BLaER1 (cell line): ENCODE results near the gene ALDOB.

Experiments
- H3K27ac ChIP-seq: shearing (Covaris generic); formaldehyde crosslinking; 2 replicates; pipeline ENCODE4 v1.8.1; 2022
- H3K27me3 ChIP-seq: shearing (Covaris generic); formaldehyde crosslinking; 2 replicates; pipeline ENCODE4 v1.8.1; 2022
- H3K36me3 ChIP-seq: shearing (Covaris generic); formaldehyde crosslinking; 2 replicates; pipeline ENCODE4 v1.8.1; 2022
- H3K4me1 ChIP-seq: shearing (Covaris generic); formaldehyde crosslinking; 2 replicates; pipeline ENCODE4 v1.8.1; 2022
- H3K4me2 ChIP-seq: shearing (Covaris generic); formaldehyde crosslinking; 2 replicates; pipeline ENCODE4 v1.8.1; 2022
- H3K4me3 ChIP-seq: shearing (Covaris generic); formaldehyde crosslinking; 2 replicates; pipeline ENCODE4 v1.8.1; 2022
- H3K9ac ChIP-seq: shearing (Covaris generic); formaldehyde crosslinking; 2 replicates; pipeline ENCODE4 v1.8.1; 2022
- H3K9me3 ChIP-seq: shearing (Covaris generic); formaldehyde crosslinking; 2 replicates; pipeline ENCODE4 v1.8.1; 2022
- H4K20me1 ChIP-seq: shearing (Covaris generic); formaldehyde crosslinking; 2 replicates; pipeline ENCODE4 v1.8.1; 2022
- Cebpa-rat ChIP-seq: shearing (Covaris generic); IDR thresholded peaks from 2 replicates; pipeline ENCODE4 v1.8.1; 2022

The ALDOB gene

GRCh38 chr9:101432171-101432570 lies 3.4 kb downstream of the ALDOB start:
- Histone ChIP-seq H3K27ac (no peak overlapping the region), H3K27me3 (no peaks in the 10 kb centered on the region), H3K36me3 (no peaks in the 10 kb centered on the region), H3K9me3 (no peaks in the 10 kb centered on the region), H3K4me2 (no peak overlapping the region), H3K4me3 (no peak overlapping the region), H4K20me1 (no peaks in the 10 kb centered on the region), H3K4me1 (no peaks in the 10 kb centered on the region), H3K9ac (no peak overlapping the region)
- no peak for TF ChIP-seq Cebpa-rat

- no peak overlapping the region for H3K4me2 ChIP-seq
- no peaks in the 10 kb centered on the region for H3K27me3 ChIP-seq
- no peaks in the 10 kb centered on the region for H3K9me3 ChIP-seq
- H3K4me3 ChIP-seq = no peak overlapping the region
- H3K9ac ChIP-seq = no peak overlapping the region
- no peaks in the 10 kb centered on the region for H3K36me3 ChIP-seq
- H4K20me1 ChIP-seq = no peaks in the 10 kb centered on the region
- H3K4me1 ChIP-seq = no peaks in the 10 kb centered on the region
- H3K27ac ChIP-seq = no peak overlapping the region
- no peak for TF ChIP-seq Cebpa-rat
Measured at GRCh38 chr9:101429736-101430135, 5.8 kb downstream of the ALDOB start.

DNA sequence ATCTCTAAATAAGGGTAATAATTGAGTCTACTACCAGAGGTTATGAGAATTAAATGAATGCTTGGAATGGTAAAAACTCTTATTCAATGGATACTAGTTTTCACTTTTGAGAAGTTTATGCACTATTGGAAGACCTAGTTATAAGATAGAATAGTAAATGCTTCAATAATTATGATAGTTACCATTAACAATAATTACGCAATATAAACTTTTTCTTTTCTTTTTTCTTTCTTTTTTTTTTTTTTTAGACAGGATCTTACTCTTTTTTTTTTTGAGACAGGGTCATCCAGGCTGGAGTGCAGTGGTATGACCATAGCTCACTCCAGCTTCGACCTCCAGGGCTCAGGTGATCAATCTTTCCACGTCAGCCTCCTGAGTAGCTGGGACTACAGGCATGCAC lies 6.7 kb downstream of the ALDOB start:
- peak; percentile 53; the same call in 1 of the 2 replicates for TF ChIP-seq Cebpa-rat
- H3K27me3 ChIP-seq = no peaks in the 10 kb centered on the region
- no peak overlapping the region for H3K9ac ChIP-seq
- no peak overlapping the region for H3K4me3 ChIP-seq
- H4K20me1 ChIP-seq = no peaks in the 10 kb centered on the region
- no peaks in the 10 kb centered on the region for H3K36me3 ChIP-seq
- H3K9me3 ChIP-seq = no peaks in the 10 kb centered on the region
- H3K27ac ChIP-seq = no peak overlapping the region
- no peaks in the 10 kb centered on the region for H3K4me1 ChIP-seq
- H3K4me2 ChIP-seq = no peak overlapping the region

- Histone ChIP-seq H3K9ac (no peak overlapping the region), H3K9me3 (no peaks in the 10 kb centered on the region), H4K20me1 (no peaks in the 10 kb centered on the region), H3K4me2 (no peak overlapping the region), H3K27ac (no peak overlapping the region), H3K4me1 (no peaks in the 10 kb centered on the region), H3K27me3 (no peaks in the 10 kb centered on the region), H3K4me3 (no peak overlapping the region), H3K36me3 (no peaks in the 10 kb centered on the region)
- no peak for TF ChIP-seq Cebpa-rat
Measured at GRCh38 chr9:101427957-101428655, 7.5 kb downstream of the ALDOB start.

DNA sequence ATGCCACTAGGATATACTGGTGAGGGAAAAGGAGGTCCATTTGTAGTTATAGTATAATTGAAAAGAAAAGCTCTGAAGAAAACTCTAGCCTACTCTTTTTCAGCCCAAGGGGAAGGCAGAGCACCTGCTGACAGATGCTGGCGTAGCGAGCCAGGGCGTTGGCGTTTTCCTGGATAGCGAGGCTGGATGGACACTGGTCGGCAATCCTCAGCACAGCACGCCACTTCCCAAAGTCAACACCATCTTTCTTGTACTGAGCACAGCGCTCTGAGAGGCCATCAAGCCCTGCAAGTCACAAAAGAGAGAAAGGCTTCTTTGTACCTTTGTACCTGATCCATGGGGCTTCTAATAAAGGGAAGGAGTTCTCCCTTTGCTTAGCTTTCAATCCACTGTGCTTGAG lies 8.2 kb downstream of the ALDOB start:
- Histone ChIP-seq H3K4me2 (no peak overlapping the region), H3K4me1 (no peaks in the 10 kb centered on the region), H3K4me3 (no peak overlapping the region), H3K9me3 (no peaks in the 10 kb centered on the region), H4K20me1 (no peaks in the 10 kb centered on the region), H3K27ac (no peak overlapping the region), H3K9ac (no peak overlapping the region), H3K27me3 (no peaks in the 10 kb centered on the region), H3K36me3 (no peaks in the 10 kb centered on the region)
- no peak for TF ChIP-seq Cebpa-rat

- H4K20me1 ChIP-seq = peaks cover 13% of the 10 kb centered on the region; the same call in 1 of the 2 replicates
- H3K4me2 ChIP-seq = no peak overlapping the region
- no peaks in the 10 kb centered on the region for H3K36me3 ChIP-seq
- peaks cover 11% of the 10 kb centered on the region for H3K4me1 ChIP-seq
- H3K27ac ChIP-seq = no peak overlapping the region
- H3K9me3 ChIP-seq = no peaks in the 10 kb centered on the region
- no peak overlapping the region for H3K9ac ChIP-seq
- no peaks in the 10 kb centered on the region for H3K27me3 ChIP-seq
- no peak overlapping the region for H3K4me3 ChIP-seq
- TF ChIP-seq Cebpa-rat = no peak
Measured at GRCh38 chr9:101421653-101422065, 13.9 kb downstream of the ALDOB start.

GRCh38 chr9:101419863-101420262 lies 15.7 kb downstream of the ALDOB start:
- H3K9ac ChIP-seq = no peak overlapping the region
- H3K4me1 ChIP-seq = peaks cover 11% of the 10 kb centered on the region
- TF ChIP-seq Cebpa-rat = no peak

GRCh38 chr9:101418518-101419430 lies 16.8 kb downstream of the ALDOB start:
- no peak overlapping the region for H3K4me2 ChIP-seq
- TF ChIP-seq Cebpa-rat = no peak

More at GRCh38 chr9:101419863-101420262, 15.7 kb downstream of the ALDOB start:
- peaks cover 13% of the 10 kb centered on the region; the same call in 1 of the 2 replicates for H4K20me1 ChIP-seq
- no peaks in the 10 kb centered on the region for H3K27me3 ChIP-seq
- H3K4me2 ChIP-seq = no peak overlapping the region
- H3K4me3 ChIP-seq = no peak overlapping the region
- peaks cover 9% of the 10 kb centered on the region; the same call in 1 of the 2 replicates for H3K36me3 ChIP-seq
- peaks cover 12% of the 10 kb centered on the region; the same call in 1 of the 2 replicates for H3K9me3 ChIP-seq
- H3K27ac ChIP-seq = no peak overlapping the region

GRCh38 chr9:101417977-101418376 lies 17.6 kb downstream of the ALDOB start:
- peaks cover 13% of the 10 kb centered on the region; the same call in 1 of the 2 replicates for H4K20me1 ChIP-seq
- H3K4me1 ChIP-seq = peaks cover 11% of the 10 kb centered on the region
- no peaks in the 10 kb centered on the region for H3K27me3 ChIP-seq
- peak overlapping the region; percentile 32 for H3K4me2 ChIP-seq
- peaks cover 21% of the 10 kb centered on the region for H3K9me3 ChIP-seq
- H3K4me3 ChIP-seq = no peak overlapping the region
- peaks cover 15% of the 10 kb centered on the region; the same call in 1 of the 2 replicates for H3K36me3 ChIP-seq
- no peak overlapping the region for H3K27ac ChIP-seq
- TF ChIP-seq Cebpa-rat = no peak
- H3K9ac ChIP-seq = no peak overlapping the region

More at GRCh38 chr9:101418518-101419430, 16.8 kb downstream of the ALDOB start:
- Histone ChIP-seq H3K27me3 (no peaks in the 10 kb centered on the region), H3K36me3 (peaks cover 9% of the 10 kb centered on the region; the same call in 1 of the 2 replicates), H3K9me3 (peaks cover 13% of the 10 kb centered on the region; the same call in 1 of the 2 replicates), H3K4me3 (no peak overlapping the region), H3K27ac (no peak overlapping the region), H4K20me1 (peaks cover 13% of the 10 kb centered on the region; the same call in 1 of the 2 replicates), H3K9ac (no peak overlapping the region), H3K4me1 (peaks cover 11% of the 10 kb centered on the region)
